GM19463 (cell line): ENCODE data around the gene NLRP7.
"Not testable (repeated sequence)": the region's sequence is repeated elsewhere in the genome, so short reads cannot be mapped to it uniquely, and the experiment has no call there.

Experiments
- ATAC-seq: cut with Tn5 transposase; IDR thresholded peaks from one replicate; pipeline ENCODE4 v1.9.1; 2021; ENCODE audit warnings: mild to moderate bottlenecking, moderate library complexity; ENCODE audit not compliant: unreplicated experiment

Gene NLRP7

GRCh38 chr19:54947381-54947780 is at the start of gene NLRP7:
Gene NLRP7, minus strand, starts transcription at chr19:54947530.
- no peak for ATAC-seq

DNA sequence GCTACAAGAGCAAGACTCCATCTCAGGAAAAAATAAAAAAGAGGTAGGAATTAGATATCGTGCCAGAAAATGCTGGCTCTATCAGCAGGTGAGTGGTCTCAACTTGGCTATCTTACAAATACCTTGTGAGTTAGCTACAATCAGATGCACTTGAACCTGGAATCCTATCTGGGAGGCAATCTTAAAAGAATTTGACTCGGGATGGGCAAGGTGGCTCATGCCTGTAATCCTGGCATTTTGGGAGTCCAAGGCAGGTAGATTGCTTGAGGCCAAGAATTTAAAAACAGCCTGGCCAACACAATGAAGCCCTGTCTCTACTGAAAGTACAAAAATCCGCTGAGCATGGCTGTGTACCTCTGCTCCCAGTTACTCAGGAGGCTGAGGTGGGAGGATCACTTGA is 48.2 kb upstream of the NLRP7 start:
- no peak for ATAC-seq

- ATAC-seq, result not testable (repeated sequence)
These were observed 42.2 kb upstream of the NLRP7 start for GRCh38 chr19:54989531-54989930.

- not testable (repeated sequence) for ATAC-seq
These were observed 35.2 kb upstream of the NLRP7 start for GRCh38 chr19:54982562-54982961.

- ATAC-seq, result not testable (repeated sequence)
These were observed 26.1 kb upstream of the NLRP7 start for GRCh38 chr19:54973229-54974090.

DNA sequence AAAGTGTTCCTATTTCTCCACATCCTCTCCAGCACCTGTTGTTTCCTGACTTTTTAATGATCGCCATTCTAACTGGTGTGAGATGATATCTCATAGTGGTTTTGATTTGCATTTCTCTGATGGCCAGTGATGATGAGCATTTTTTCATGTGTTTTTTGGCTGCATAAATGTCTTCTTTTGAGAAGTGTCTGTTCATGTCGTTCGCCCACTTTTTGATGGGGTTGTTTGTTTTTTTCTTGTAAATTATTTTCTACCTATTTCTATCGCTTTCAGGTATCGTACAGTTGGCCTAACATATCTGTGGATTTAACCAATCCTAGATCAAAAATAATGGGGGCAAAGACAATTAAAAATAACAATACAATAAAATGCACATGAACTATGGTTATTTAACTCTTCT is 24.1 kb upstream of the NLRP7 start:
- ATAC-seq, result not testable (repeated sequence)

DNA sequence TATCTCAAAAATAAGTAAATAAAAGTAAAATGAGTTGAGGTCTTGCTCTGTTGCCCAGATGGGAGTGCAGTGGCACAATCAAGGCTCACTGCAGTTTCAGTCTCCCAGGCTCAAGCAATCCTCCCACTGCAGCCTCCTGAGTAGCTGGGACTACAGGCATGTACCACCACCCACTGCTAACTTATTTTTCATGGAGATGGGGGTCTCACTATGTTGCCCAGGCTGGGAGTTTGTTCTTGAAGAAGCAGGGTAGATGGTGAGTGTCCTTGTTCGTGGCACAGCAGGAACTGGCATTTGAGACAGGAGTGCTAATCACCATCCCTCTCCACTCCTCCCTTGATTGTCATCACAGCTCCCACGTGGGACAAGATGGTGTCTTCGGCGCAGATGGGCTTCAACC is 22.3 kb upstream of the NLRP7 start:
- ATAC-seq, result no peak

- ATAC-seq, result no peak
These were observed 20.3 kb upstream of the NLRP7 start for GRCh38 chr19:54967611-54968010.

DNA sequence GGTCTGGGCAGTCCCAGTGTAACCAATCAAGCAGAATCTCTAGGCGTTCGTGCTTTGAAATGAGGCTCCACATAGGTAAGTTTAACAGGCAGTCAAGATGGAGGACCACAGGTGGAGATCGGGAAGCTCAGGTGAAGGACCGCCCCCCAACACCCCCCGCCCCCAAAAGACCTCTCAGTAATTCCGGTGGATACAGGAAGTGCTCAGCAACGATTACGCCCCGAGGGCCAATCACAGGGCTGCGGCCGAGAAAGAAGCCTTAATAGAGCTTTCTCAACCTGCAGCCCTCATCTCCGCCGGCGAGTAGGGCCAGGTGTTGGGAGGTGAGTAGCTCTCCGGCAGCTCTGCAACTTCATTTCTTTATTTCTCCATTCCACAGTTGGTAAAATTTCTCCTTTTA is 17.7 kb upstream of the NLRP7 start:
- ATAC-seq, result not testable (repeated sequence)

- no peak for ATAC-seq
These were observed 12.5 kb upstream of the NLRP7 start for GRCh38 chr19:54959840-54960239.

DNA sequence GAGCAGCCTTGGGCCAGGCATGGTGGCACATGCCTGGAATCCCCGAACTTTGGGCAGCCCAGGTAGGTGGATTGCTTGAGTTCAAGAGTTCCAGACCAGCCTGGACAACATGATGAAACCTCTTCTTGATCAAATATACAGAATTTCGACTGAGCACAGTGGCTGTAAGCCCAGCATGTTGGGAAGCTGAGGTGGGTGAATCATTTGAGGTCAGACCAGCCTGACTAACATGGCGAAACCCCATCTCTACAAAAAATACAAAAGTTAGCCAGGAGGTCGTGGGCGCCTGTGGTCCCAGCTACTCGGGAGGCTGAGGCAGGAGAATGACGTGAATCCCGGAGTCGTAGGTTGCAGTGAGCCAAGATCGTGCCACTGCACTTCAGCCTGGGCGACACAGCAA is 8.0 kb upstream of the NLRP7 start:
- no peak for ATAC-seq

DNA sequence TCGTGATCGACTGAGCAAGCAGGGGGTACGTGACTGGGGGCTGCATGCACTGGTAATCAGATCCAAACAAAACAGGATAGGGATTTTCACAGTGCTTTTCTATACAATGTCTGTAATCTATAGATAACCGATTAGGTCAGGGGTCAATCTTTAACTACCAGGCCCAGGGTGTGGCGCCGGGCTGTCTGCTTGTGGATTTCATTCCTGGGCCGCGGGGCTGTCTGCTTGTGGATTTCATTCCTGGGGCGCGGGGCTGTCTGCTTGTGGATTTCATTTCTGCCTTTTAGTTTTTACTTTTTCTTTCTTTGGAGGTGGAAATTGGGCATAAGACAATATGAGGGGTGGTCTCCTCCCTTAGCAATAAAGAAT is 6.0 kb upstream of the NLRP7 start:
- ATAC-seq, result not testable (repeated sequence)

GRCh38 chr19:54952591-54953344 is 5.4 kb upstream of the NLRP7 start:
- ATAC-seq, result no peak

GRCh38 chr19:54950580-54950979 is 3.2 kb upstream of the NLRP7 start:
- not testable (repeated sequence) for ATAC-seq

DNA sequence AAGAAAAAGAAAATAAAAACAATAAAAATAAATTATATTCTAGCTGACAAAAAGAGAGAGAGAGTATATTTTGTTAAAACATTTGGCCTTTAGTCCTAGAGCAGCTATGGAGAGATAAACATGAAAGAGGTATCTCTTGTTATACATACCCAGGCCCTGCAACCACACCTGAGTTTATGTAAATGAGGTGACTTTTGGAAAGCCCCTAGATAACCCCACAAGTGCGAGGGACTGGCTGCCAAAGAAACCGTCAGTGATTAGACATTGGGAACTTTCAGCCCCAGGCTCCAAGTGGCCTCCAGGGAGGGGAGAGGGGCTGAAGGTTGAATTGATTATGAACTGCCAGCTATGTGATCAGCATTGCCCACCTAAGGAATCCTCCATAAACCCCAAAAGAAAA is 2.1 kb upstream of the NLRP7 start:
- no peak for ATAC-seq

DNA sequence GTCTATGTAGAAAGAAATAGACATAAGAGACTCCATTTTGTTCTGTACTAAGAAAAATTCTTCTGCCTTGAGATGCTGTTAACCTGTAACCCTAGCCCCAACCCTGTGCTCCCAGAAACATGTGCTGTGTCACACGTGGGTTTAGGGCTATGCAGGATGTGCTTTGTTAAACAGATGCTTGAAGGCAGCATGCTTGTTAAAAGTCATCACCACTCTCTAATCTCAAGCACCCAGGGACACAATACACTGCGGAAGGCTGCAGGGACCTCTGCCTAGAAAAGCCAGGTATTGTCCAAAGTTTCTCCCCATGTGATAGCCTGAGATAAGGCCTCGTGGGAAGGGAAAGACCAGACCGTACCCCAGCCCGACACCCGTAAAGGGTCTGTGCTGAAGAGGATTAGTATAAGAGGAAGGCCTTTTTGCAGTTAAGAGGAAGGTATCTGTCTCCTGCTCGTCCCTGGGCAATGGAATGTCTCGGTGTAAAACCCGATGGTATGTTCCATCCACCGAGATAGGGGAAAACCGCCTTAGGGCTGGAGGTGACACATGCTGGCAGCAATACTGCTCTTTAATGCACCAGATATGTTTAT is 3.5 kb downstream of the NLRP7 start:
- ATAC-seq, result not testable (repeated sequence)

GRCh38 chr19:54939538-54939937 is 7.8 kb downstream of the NLRP7 start:
- not testable (repeated sequence) for ATAC-seq

DNA sequence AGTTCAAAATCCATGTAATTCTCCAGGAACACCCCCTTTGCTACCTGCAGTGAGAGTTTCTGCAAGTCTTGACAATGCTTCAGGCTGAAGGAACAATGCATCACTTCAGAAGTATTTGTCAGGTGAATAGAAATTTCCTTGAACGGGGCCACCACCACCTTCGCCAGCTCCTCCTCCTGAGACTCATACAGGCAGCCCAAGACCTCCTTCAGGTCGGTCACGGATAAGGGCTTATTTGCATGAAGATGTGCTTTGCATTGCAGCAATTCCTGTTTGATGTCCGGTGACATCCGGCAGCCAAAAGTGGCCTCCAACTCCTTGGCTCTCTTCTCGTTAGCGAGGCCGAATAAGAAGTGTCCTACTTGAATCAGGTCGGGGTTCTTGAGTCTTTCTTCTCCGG is 8.4 kb downstream of the NLRP7 start:
- ATAC-seq, result no peak

DNA sequence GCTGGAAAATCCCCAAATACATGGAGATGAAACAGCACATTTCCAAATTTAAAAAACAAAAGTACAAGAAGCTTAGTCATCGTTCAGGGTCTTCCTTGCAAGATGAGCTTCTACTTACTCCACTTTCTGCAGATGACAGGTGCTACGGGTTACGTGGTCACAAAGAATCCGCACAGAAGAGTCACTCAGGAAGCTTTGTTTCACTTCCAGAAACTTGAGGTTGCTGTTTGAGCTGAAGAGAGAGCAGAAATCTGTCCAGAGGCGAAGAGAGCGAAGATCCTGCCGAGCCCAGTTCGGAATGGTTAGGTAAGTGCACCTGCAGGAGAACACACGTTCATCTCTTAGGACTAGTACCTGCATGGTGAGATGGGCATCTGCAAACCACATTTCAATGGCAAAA is 9.4 kb downstream of the NLRP7 start:
- peak; percentile 63 for ATAC-seq

- ATAC-seq, result no peak
These were observed 19.0 kb downstream of the NLRP7 start for GRCh38 chr19:54928299-54928698.

GRCh38 chr19:54923276-54923675 is 24.1 kb downstream of the NLRP7 start:
- ATAC-seq, result no peak

GRCh38 chr19:54921082-54921481 is 26.2 kb downstream of the NLRP7 start:
- ATAC-seq, result no peak
